ENCODE measurements around the gene WASHC4.
"Not testable (repeated sequence)": the region's sequence is repeated elsewhere in the genome, so short reads cannot be mapped to it uniquely, and the experiment has no call there.

The WASHC4 gene

DNA sequence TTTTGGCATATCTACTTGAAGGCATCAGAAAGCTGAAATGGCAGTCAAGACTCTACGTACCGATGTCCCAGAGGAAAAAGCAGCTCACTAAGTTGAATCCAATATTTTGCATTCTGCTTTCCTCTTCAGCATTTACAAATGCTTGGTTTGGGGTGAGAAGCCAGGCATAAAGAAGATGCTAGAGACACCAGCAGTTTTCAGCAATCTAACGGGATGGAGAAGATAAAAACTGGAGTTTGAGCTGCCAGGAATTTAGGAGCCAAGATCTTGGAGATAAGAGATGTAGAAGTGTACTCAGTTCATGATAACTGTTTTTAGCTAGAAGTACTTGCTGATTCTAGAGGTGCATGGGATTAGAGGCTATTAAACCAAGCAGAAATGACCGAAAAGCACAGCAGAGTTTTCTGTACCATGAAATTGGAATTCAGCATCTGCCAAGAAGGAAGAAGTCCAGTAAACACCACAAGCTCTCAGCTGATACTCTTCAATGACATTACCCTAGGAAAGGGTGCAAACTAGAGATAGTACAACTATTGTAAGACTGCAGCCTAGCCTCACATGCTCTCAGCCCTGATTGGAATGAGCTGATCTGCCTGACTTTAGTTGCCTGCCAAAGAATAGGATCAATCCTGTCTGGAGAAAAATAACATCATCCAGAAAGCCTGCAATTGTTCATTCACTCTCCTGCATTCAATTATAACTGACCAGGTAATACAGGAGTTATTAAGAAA, 15.9 kb upstream of the WASHC4 start:
- DNase-seq, result no peak

DNA sequence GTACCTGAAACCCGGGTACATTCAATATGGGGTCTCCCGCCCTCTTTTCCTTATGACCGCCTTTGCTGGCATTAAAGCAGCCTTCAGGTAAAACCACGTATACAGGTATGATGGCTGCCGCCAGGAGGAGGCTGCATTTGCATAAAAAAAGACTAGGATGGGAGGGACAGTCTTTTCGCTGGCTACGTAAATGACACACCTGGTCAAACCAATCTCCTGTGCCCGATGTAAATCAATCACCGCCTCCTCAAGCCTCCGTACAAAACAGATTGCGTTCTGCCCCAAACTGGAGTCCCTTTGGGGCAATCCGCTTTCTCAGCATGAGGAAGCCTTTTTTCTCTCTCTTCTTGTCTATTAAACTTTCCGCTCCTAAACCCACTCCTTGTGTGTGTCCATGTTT, 15.2 kb upstream of the WASHC4 start:
- no peak for DNase-seq

DNA sequence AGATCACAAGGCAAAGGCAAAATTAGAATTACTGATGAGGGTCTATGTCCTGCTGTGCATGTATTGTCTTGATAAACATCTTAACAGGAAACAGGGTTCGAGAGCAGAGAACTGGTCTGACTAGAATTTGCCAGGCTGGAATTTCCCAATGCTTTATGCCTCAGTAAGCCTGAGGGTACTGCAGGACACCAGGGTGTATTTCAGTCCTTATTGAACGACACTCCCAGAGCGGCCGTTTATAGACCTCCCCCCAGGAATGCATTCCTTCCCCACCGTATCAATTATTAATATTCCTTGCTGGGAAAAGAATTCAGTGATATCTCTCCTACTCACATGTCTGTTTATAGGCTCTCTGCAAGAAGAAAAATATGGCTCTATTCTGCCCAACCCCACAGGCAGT, 12.2 kb upstream of the WASHC4 start:
- not testable (repeated sequence) for DNase-seq

- DNase-seq, result no peak
Observed at GRCh38 chr12:105099356-105099755, 8.2 kb upstream of the WASHC4 start.

- DNase-seq, result no peak
Observed at GRCh38 chr12:105100207-105100985, 7.1 kb upstream of the WASHC4 start.

DNA sequence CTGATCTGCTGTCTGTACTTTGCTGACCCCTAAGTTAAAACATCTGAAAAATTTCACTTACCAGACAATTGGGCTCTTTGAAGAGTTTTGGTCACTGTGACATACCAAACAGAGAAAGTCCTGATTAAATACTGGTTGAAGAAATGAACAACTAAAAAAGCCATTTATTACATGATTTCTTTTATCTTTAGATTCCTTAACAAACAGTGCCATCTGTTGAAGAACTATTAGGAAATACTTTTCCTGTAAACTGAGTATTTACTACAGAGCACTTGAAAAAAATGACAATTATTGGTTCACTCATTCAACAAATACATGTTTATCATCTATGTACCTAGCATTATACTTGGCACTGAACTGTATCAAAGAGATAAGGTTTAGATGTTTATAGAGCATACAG, 6.5 kb upstream of the WASHC4 start:
- DNase-seq, result no peak

- no peak for DNase-seq
Observed at GRCh38 chr12:105102673-105103072, 4.9 kb upstream of the WASHC4 start.

DNA sequence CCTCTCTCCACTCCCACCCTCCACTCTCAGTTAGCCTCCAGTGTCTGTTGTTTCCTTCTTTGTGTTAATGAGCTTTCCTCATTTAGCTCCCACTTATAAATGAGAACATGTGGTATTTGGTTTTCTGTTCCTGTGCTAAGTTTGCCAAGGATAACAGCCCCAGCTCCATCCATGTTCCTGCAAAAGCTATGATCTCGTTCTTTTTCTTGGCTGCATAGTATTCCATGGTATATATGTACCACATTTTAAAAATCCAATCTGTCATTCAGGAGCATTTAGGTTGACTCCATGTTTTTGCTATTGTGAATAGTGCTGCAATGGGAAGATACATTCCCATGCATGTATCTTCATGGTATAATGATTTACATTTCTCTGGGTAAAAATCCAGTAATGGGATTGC, 2.8 kb upstream of the WASHC4 start:
- DNase-seq, result no peak

GRCh38 chr12:105106621-105107020, 910 bp upstream of the WASHC4 start:
- DNase-seq, result no peak

DNA sequence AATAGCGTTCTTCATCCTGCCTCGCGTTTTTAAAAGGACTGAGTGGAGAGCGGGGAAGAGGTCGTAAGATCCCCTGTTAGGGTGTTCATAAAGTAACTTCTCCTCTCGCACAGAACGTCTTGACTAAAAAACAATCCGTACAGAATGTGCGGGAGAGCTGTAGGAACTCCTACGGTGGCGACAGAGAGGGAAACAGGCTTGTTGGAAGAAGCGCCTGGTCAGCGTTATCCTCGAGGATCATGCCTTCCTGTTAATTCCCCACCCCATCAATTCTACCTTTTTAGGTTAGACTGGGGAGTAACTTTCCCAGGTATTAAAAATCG, 399 bp upstream of the WASHC4 start:
- no peak for DNase-seq

- no peak for DNase-seq
Observed at GRCh38 chr12:105109465-105110212, 2.1 kb downstream of the WASHC4 start.

- DNase-seq, result no peak
Observed at GRCh38 chr12:105110851-105111250, 3.3 kb downstream of the WASHC4 start.

DNA sequence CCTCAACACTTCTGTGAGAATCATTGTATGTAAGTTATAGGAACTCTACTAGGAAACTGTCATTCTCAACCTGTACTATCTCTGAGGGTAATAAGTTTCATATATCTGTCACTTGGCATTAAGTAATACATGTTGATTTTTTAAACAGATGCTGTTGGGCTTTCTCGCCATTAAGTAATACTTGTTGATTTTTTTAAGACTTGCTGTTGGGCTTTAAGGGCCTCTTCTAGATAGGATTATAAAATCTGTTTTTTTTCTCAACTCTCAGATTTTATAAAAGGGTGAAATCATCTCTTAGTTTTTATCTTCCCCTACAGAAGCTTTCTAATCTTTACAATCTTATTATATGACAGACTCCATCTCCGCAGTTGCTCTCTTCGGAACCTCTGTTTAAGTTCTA, 5.6 kb downstream of the WASHC4 start:
- DNase-seq, result no peak

DNA sequence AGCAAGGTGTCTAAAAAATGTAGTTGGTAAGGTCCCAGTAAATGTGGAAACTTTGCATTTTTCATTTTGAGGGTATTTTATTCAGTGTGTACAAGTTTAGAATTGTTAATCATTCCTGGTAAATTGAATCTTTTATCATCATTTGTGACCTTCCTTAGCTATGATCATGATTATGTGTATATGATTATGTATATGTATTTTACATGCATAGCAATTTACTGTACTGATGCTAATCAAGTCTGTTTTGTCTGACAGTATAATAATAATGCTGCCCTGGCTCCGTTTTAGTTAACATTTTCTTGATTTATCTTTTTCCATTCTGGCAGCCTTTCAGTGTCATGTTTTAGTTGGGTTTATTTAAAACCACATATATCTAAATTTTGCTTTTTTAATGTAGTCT, 9.4 kb downstream of the WASHC4 start:
- DNase-seq, result no peak

- no peak for DNase-seq
Observed at GRCh38 chr12:105120551-105120950, 13.0 kb downstream of the WASHC4 start.

DNA sequence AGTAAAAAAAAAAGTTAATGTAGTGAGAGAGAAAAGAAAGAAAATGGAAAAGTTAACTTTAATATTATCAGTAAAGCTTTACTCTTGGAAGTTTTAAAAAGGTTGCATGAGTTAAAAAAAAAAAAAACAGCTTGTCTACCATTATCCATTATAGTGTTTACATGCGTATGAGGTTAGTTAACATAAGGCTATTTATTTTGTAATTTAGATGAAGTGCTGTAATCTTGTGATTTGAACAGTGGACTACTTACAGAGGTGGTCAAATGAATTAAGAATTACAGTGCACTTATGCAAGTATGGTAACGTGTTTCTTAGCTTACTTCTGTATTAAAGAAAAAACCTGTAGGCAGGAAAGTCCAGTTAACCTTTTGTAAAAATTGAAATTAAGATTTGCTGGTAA, 30.7 kb downstream of the WASHC4 start:
- no peak for DNase-seq

GRCh38 chr12:105141320-105141922, 33.9 kb downstream of the WASHC4 start:
- no peak for DNase-seq

DNA sequence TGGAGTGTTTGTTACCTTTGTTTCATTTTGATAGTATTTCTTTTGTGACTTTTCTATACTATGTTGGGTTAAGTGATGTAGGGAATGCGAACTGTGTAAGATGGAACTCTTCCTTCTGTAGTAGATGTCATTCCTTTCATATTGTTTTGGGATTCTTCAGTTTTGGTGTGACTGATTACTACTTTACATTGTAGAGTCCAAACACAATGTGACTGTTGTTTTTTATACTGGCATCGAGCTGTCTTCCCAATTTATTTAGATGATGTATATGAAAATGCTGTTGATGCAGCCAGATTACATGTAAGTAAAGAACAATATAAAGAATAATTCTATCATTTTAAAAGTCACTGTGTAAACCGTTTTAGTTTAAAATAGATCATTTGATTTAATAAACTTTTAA, 34.7 kb downstream of the WASHC4 start:
- DNase-seq, result no peak

GRCh38 chr12:105156260-105156659, 48.7 kb downstream of the WASHC4 start:
- no peak for DNase-seq

DNA sequence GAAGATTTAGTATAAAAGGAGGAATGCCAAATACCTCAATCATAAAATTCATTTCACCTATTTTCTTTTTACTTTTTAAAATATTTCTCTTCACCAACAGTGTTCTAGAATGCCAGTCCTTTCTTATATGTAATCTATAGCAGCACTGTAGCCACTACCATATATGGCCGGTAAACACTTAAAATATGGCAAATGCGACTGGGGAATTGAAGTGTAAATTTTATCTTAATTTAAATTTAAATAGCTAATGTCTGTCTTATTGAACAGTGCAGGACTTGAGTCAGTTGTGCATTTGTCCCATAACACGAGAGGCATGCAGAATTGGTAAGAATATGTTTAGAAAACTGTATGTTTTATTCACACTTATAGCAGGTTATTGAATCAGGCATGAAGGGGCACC, 50.1 kb downstream of the WASHC4 start:
- no peak for DNase-seq

DNA sequence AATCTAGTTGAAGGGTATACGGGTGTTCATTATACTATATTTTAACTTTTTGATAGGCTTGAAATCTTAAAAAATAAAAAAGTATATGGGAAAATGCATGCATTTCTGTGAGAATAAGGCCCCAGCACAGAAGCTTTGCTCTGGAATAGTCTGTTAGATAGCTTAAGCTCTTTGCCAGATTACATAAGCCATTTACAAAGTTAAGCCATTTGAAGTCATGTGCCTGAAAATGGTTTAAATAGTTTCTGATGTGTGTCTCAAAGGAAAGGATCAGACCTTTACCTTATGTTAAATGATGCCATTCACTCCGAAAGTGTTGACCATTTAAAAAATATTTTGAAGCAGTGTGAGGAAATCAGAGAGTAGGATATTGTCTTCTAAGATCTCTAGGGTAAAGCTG, 51.3 kb downstream of the WASHC4 start:
- no peak for DNase-seq

GRCh38 chr12:105162174-105162573, 54.6 kb downstream of the WASHC4 start:
- no peak for DNase-seq

- no peak for DNase-seq
Observed at GRCh38 chr12:105164068-105164467, 56.5 kb downstream of the WASHC4 start.

DNA sequence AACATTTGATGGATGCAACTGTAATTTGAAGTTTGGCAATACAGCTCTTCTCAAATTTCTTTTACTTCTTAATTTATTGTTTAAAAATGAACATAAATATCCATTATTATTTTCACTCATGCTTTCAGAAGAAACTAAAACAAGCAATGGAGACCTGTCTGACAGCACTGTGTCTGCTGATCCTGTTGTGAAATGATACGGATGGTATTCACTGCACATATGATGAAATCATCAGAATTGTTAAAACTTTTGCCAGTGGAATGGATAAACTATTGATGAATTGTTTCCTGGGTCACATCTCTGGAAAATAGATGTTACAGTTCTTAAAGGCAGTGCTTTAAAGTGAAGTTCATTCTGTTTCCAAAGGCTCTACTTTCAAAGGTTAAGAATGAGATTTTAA, 59.2 kb downstream of the WASHC4 start:
- no peak for DNase-seq
